ENCODE measurements around the gene ACSM2A.
"Not testable (repeated sequence)": the region's sequence is repeated elsewhere in the genome, so short reads cannot be mapped to it uniquely, and the experiment has no call there.

The ACSM2A gene

GRCh38 chr16:20441191-20441590 lies 10.1 kb upstream of the ACSM2A start:
- Mint-ChIP-seq H3K36me3 (ENCODE audit: low read depth) (no peaks in the 10 kb centered on the region), H3K9me3 (no peaks in the 10 kb centered on the region), H3K27me3 (ENCODE audit: low read depth) (no peaks in the 10 kb centered on the region), H3K4me3 (no peak overlapping the region), H3K27ac (peak overlapping the region; percentile 94 to 99 (median 95)), H3K4me1 (peaks cover 27% of the 10 kb centered on the region)
- no peak for TF ChIP-seq CTCF (IDR thresholded peaks at IDR 0.05; ENCODE audit: unreplicated experiment in 3 of 3)

- Mint-ChIP-seq H3K4me1 (peaks cover 27% of the 10 kb centered on the region), H3K27ac (peak overlapping the region in 2 of 3 experiments; percentile 56 to 99)
- not testable (repeated sequence) for H3K4me3 Mint-ChIP-seq; H3K27me3 Mint-ChIP-seq (ENCODE audit: low read depth); H3K36me3 Mint-ChIP-seq (ENCODE audit: low read depth); H3K9me3 Mint-ChIP-seq
These were observed 9.5 kb upstream of the ACSM2A start for GRCh38 chr16:20441859-20442258.

GRCh38 chr16:20446652-20447393 lies 4.5 kb upstream of the ACSM2A start:
- H3K4me1 Mint-ChIP-seq; H3K27me3 Mint-ChIP-seq (ENCODE audit: low read depth); H3K36me3 Mint-ChIP-seq (ENCODE audit: low read depth); H3K9me3 Mint-ChIP-seq; H3K27ac Mint-ChIP-seq; H3K4me3 Mint-ChIP-seq: not testable (repeated sequence)

- H3K27ac Mint-ChIP-seq; H3K4me3 Mint-ChIP-seq; H3K27me3 Mint-ChIP-seq (ENCODE audit: low read depth); H3K36me3 Mint-ChIP-seq (ENCODE audit: low read depth); H3K9me3 Mint-ChIP-seq; H3K4me1 Mint-ChIP-seq: not testable (repeated sequence)
These were observed 2.3 kb downstream of the ACSM2A start for GRCh38 chr16:20453633-20454032.

- not testable (repeated sequence) for H3K36me3 Mint-ChIP-seq (ENCODE audit: low read depth); H3K27ac Mint-ChIP-seq; H3K4me1 Mint-ChIP-seq; H3K27me3 Mint-ChIP-seq (ENCODE audit: low read depth); H3K9me3 Mint-ChIP-seq; H3K4me3 Mint-ChIP-seq
These were observed 7.9 kb downstream of the ACSM2A start for GRCh38 chr16:20459227-20459626.

GRCh38 chr16:20460313-20460712 lies 9.0 kb downstream of the ACSM2A start:
- not testable (repeated sequence) for H3K4me3 Mint-ChIP-seq; H3K36me3 Mint-ChIP-seq (ENCODE audit: low read depth); H3K9me3 Mint-ChIP-seq; H3K4me1 Mint-ChIP-seq; H3K27me3 Mint-ChIP-seq (ENCODE audit: low read depth); H3K27ac Mint-ChIP-seq

GRCh38 chr16:20468954-20469353 lies 17.6 kb downstream of the ACSM2A start:
- H3K27me3 Mint-ChIP-seq (ENCODE audit: low read depth); H3K4me3 Mint-ChIP-seq; H3K27ac Mint-ChIP-seq; H3K4me1 Mint-ChIP-seq; H3K9me3 Mint-ChIP-seq; H3K36me3 Mint-ChIP-seq (ENCODE audit: low read depth): not testable (repeated sequence)

- H3K4me1 Mint-ChIP-seq; H3K27me3 Mint-ChIP-seq (ENCODE audit: low read depth); H3K4me3 Mint-ChIP-seq; H3K27ac Mint-ChIP-seq; H3K36me3 Mint-ChIP-seq (ENCODE audit: low read depth); H3K9me3 Mint-ChIP-seq: not testable (repeated sequence)
These were observed 18.6 kb downstream of the ACSM2A start for GRCh38 chr16:20469930-20470329.

GRCh38 chr16:20470732-20471131 lies 19.4 kb downstream of the ACSM2A start:
- H3K9me3 Mint-ChIP-seq; H3K27ac Mint-ChIP-seq; H3K4me3 Mint-ChIP-seq; H3K36me3 Mint-ChIP-seq (ENCODE audit: low read depth); H3K27me3 Mint-ChIP-seq (ENCODE audit: low read depth); H3K4me1 Mint-ChIP-seq: not testable (repeated sequence)

- not testable (repeated sequence) for H3K9me3 Mint-ChIP-seq; H3K27ac Mint-ChIP-seq; H3K4me3 Mint-ChIP-seq; H3K27me3 Mint-ChIP-seq (ENCODE audit: low read depth); H3K36me3 Mint-ChIP-seq (ENCODE audit: low read depth); H3K4me1 Mint-ChIP-seq
These were observed 25.9 kb downstream of the ACSM2A start for GRCh38 chr16:20477188-20477744.

- not testable (repeated sequence) for H3K27ac Mint-ChIP-seq; H3K9me3 Mint-ChIP-seq; H3K4me3 Mint-ChIP-seq; H3K4me1 Mint-ChIP-seq; H3K36me3 Mint-ChIP-seq (ENCODE audit: low read depth); H3K27me3 Mint-ChIP-seq (ENCODE audit: low read depth)
These were observed 32.7 kb downstream of the ACSM2A start for GRCh38 chr16:20483989-20484388.

Data from nephron (organoid).